Omental fat pad (tissue), 4 donors: Measurements from ENCODE around the gene ZNF84. TPM values are rescaled to one million over a fixed set of nuclear protein-coding genes. Genes with fewer than 3 reads are reported as not detected.

Source experiments
- ATAC-seq: fragments of 150-250 bp; one replicate; pipeline ENCODE4 v1.9.1; 2016; ENCODE audit warnings: mild to moderate bottlenecking, moderate library complexity; ENCODE audit not compliant: low FRiP score
- DNase-seq: peaks from one replicate; pipeline ENCODE4 v3.0.0-alpha.2; 2019; ENCODE audit warnings: low spot score
- small RNA-seq: library from RNA; depleted of rRNA; stranded (forward); fragments of <200 nt; gene quantifications from one replicate; pipeline ENCODE3, GENCODE V24; 2016
- total RNA-seq, 4 donors: library from RNA; depleted of rRNA; stranded (reverse); fragments of >200 nt; gene quantifications; one replicate each; pipeline ENCODE4 v1.1.0, GENCODE V29; 2016
- TF ChIP-seq, protein P1 (sequence below), 3 donors: fragments of 450-650 bp; IDR thresholded peaks; one replicate each; pipeline ENCODE4 v1.5.1; 2016 to 2017; ENCODE audit warnings: antibody characterized with exemption in 3 of 3, mild to moderate bottlenecking in 3 of 3, moderate library complexity in 2 of 3

The ZNF84 gene
- total RNA-seq, 4 donors from 2014 or later = 14.5 to 29.2 (median 22.5) TPM

DNA sequence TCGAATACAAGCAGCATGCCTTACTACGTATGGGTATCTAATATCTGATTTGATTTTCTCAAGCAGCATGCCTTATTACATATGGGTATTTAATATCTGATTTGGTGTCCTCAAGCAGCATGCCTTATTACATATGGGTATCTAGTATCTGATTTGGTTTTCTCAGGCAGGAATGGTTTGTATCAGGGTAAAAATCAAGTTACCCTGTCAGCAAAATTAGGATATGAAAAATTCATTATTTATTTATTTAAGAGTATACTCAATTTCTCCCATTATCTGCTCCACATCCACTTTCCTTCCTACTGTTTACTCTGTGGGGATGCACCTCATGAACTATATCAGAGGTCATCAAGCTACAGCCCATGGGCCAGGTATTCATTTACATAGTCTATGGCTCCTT is 70.8 kb downstream of the ZNF84 start:
- TF ChIP-seq, protein P1, sequence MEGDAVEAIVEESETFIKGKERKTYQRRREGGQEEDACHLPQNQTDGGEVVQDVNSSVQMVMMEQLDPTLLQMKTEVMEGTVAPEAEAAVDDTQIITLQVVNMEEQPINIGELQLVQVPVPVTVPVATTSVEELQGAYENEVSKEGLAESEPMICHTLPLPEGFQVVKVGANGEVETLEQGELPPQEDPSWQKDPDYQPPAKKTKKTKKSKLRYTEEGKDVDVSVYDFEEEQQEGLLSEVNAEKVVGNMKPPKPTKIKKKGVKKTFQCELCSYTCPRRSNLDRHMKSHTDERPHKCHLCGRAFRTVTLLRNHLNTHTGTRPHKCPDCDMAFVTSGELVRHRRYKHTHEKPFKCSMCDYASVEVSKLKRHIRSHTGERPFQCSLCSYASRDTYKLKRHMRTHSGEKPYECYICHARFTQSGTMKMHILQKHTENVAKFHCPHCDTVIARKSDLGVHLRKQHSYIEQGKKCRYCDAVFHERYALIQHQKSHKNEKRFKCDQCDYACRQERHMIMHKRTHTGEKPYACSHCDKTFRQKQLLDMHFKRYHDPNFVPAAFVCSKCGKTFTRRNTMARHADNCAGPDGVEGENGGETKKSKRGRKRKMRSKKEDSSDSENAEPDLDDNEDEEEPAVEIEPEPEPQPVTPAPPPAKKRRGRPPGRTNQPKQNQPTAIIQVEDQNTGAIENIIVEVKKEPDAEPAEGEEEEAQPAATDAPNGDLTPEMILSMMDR (IDR thresholded peaks at IDR 0.05) = no peak
- ATAC-seq = no peak
- DNase-seq = no peak

Small RNAs within 50 kb of the gene (small RNA-seq; reads per million reads assigned to genes)
- not detected for gene RNU4ATAC12P

Other genes with a start within 250 kb of the ZNF84 start
- 100 to 1,000 TPM in 1 of 4 donors, 10 to 100 TPM in 3; 55.0 to 136 (median 72.5) TPM for gene GOLGA3, start 208.6 kb upstream of the ZNF84 start, total RNA-seq
- 10 to 100 TPM; 17.7 to 59.9 (median 34.0) TPM for gene CHFR, start 149.9 kb upstream of the ZNF84 start, total RNA-seq
- gene ZNF605, start 81.2 kb upstream of the ZNF84 start, total RNA-seq = 10 to 100 TPM in 1 of 4 donors, 1 to 10 TPM in 3; 4.7 to 17.0 (median 7.3) TPM
- gene ZNF26, start 51.1 kb upstream of the ZNF84 start, total RNA-seq = 10 to 100 TPM in 3 of 4 donors, 1 to 10 TPM in 1; 8.4 to 25.5 (median 13.1) TPM
- gene ZNF140, start 43.4 kb downstream of the ZNF84 start, total RNA-seq = 10 to 100 TPM; 12.3 to 21.4 (median 14.7) TPM
- 1 to 10 TPM; 1.9 to 4.6 (median 2.9) TPM for gene ZNF891, start 92.8 kb downstream of the ZNF84 start, total RNA-seq
- gene ZNF10, start 93.1 kb downstream of the ZNF84 start, total RNA-seq = 10 to 100 TPM in 2 of 4 donors, 1 to 10 TPM in 2; 5.5 to 39.0 (median 9.8) TPM
- 10 to 100 TPM; 10.8 to 20.5 (median 15.0) TPM for gene ZNF268, start 144.0 kb downstream of the ZNF84 start, total RNA-seq
- gene ANHX, start 198.4 kb downstream of the ZNF84 start, total RNA-seq = not detected